Activated CD8-positive, alpha-beta memory T cell treated with anti-CD3 and anti-CD28 coated beads for 48 hours (primary cell): ENCODE measurements around the gene VAV1.

ENCODE experiments used
- DNase-seq, 3 experiments: peaks; one replicate each; pipeline ENCODE4 v3.0.0-alpha.2; 2020; ENCODE audit warnings: low read depth in 2 of 3, low spot score in 2 of 3

The VAV1 gene

DNA sequence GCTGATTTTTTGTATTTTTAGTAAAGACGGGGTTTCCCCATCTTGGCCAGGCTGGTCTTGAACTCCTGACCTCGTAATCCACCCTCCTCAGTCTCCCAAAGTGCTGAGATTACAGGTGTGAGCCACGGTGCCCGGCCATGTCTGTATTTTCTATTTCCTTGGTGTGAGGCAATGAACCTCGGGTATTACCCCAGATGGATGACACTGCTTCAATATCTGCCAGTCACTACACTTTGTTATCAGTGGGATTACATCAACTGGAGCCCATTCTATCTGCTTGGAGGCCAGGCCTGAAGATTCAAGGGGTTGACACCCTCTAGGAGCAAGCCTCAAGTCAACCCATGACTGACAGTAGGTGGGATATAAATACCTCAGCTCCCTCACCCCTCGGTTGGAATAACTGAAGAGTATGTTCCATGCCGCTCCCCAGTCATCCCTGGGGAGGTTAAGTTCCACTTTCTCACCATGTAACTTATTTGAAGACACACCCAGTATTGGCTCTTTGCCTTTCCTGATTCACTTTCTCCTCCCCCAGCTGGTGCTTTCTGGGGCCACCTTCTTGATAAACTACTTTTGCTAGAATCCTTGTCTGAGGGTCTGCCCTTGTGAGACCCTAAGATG is 113.9 kb downstream of the VAV1 start:
- DNase-seq, result no peak

DNA sequence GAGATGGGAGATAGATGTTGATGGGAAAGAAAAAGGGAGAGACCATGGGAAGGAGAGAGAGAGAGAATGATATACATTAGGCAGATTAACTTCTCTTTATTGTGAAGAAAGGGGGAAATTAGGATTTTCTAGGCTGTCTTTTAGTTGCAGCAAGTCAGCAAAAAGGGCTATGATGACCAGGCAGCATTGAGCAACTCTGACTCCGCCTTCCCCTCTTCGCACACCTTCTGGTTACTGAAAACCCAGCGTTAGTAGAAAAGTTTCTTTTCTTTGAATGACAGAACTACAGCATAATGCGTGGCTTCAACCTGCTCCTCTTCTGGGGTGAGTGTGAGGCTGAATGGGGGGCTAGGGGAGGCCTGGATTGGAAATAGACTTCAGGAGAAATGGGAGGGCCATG is 114.8 kb downstream of the VAV1 start, which contains the start of gene ADGRE1:
Gene ADGRE1 (plus strand): TSS at position 264 of the 400 bp plus-strand sequence. CDS start 30 bp downstream, at position 294.
- no peak for DNase-seq

DNA sequence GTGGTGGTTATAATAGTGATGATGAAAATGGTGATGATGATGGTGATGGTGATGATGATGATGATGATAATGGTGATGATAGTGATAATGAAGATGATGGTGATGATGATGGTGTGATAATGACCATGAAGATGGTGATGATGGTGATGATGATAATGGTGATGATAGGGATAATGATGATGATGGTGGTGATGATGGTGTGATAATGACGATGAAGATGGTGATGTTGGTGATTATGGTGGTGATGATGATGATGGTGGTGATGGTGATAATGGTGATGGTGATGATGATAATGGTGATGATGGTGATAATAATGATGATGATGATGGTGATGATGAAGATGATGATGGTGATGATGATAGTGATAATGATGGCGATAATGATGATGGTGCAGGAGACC is 116.5 kb downstream of the VAV1 start:
- no peak for DNase-seq

DNA sequence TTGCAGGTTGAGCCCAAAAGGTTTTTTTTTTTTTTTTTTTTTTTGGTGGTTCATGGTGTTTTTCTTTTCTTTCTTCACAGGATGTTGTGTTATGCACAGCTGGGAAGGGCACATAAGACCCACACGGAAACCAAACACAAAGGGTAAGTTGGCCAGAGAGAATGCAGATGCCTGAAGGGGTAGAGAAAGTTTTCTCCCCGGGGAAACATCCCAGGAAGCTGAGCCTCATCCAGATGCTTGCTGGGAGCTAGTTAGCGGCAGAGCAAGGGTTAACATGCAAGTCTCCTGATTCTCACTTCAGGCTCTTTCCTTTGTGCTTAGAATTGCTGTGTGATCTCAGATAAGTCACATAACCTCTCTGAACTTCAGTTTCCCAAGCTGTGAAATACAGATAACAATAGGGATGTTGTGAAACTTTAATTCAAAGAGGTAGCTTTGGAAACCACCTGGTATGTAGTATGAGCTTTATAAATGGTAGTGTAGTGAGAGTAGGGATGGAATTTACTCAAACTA is 117.9 kb downstream of the VAV1 start:
- no peak for DNase-seq

DNA sequence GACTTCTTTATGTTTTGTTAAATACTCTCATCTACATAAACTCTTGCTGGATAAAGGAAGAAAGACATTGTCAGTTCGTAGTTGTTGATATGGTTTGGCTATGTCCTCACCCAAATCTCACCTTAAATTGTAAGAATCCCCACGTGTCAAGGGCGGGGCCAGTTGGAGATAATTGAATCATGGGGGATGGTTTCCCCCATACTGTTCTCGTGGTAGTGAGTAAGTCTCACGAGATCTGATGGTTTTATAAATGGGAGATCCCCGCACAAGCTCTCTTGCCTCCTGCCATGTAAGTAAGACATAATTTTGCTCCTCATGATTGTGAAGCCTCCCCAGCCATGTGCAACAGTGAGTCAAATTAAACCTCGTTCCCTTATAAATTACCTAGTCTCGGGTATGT is 118.4 kb downstream of the VAV1 start:
- no peak for DNase-seq

DNA sequence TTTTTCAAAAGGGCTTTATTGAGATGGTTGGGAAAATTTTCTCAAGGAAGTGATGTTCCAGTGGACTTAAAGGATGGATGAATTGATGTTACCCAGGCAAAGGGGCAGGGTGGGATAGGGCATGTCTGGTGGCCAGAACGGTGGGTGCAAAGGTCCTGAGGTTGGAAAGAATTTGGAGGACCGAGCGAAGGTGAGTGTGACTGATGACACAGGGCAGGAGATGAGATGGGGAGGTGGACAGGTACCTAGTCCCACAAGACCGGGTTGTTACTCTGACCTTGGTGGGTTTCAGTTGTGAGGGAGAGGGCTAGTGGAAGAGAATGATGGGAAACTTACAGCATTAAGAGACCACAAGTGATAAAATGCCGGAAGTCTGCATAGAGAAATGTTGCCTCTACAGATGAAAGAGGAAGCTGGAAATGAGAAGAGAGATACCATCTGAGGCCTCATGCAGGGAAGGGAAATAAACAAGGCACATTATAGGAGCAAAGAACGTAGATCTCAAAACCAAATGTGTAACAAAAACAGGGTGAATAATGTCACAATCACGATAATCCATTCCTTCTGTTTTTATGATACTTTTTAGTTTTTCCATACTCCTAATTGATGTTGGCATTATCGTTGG is 119.4 kb downstream of the VAV1 start:
- DNase-seq, result no peak

DNA sequence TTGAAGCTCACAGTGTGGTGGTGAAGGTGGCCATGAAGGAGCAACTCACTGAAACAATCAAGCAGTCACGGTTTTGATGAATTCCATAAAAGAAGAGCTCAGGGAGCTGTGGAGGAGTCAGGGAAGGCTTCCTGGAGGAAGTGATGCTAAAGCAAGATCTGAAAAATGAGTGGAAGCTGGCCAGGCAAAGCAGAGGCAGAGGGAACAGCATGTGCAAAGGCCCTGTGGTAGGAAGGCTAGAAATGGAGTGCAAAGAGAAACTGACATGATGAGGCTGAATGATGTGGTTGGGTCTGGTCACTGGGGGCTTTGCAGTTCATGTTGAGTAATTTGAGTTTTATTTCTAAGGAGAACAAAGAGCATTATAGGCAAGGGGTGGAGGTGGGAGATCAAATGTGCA is 121.8 kb downstream of the VAV1 start:
- DNase-seq, result no peak

DNA sequence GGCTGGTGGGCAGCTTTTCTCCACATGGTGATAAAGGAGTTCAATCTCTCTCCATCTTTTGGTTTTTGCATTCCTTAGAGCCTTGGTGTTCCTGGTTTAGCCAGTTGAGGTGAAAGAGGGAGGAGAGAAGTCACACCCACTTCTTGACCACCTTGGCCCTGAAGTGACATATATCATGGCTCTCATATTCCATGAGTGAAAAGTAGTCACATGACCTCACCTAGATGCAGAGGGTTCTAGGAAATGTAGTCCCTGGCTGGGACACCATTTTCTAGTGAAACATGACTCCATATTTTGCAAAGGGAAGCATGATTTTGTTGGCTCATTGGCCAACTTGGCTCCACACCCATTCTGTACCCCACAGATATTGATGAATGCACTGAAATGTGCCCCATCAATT is 130.9 kb downstream of the VAV1 start:
- no peak for DNase-seq

DNA sequence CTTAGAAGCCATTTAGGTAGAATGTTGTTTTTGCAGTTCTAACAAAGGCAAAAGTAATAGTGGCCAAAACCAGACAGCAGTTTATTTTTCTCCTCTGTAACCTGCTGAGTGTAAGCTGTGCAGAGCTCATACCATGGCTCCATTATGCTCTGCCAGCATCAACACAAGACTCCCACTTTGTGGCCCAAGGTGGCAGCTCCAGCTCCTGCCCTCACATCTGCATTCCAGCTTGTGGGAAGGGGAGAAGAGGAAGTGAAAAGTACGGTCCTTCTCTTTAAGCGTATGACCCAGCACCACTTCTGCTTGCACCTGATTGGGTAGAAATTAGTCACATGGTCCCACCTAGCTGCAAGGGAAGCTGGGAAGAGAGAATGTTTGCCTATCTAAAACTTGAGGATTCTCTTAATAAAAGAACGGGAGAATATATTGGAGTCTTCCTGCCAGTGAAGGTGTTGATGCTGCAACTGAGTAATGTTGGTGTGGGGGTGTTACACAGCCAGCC is 134.1 kb downstream of the VAV1 start:
- no peak for DNase-seq
